OCI-LY7 (cell line): Measurements from ENCODE around the gene BICDL1. TPM values are rescaled to one million over a fixed set of nuclear protein-coding genes. Genes with fewer than 3 reads are reported as not detected.
"Not testable (repeated sequence)": the region's sequence is repeated elsewhere in the genome, so short reads cannot be mapped to it uniquely, and the experiment has no call there.

Experiments used
- BruUV-seq: library from RNA; stranded (reverse); fragments of 400-500 nt; replicated peaks from 2 replicates; lab custom pipeline; 2021; lab: Mats Ljungman, UMichigan
- CTCF ChIA-PET: fragments of 300-600 bp; sonication (Branson Sonifier 250); formaldehyde crosslinking; loops from one replicate; lab custom pipeline; 2022; ENCODE audit warnings: antibody characterized with exemption; ENCODE audit not compliant: unreplicated experiment; lab: Charles Lee
- POLR2A ChIA-PET: fragments of 300-600 bp; sonication (Branson Sonifier 250); formaldehyde crosslinking; loops from one replicate; lab custom pipeline; 2022; ENCODE audit warnings: antibody characterized with exemption; lab: Charles Lee
- DNase-seq: peaks from one replicate; pipeline ENCODE4 v3.0.0-alpha.2; 2015; ENCODE audit warnings: low spot score
- H2AFZ ChIP-seq: fragments of 200-600 bp; sonication (generic), shearing (Covaris generic); 2 replicates; pipeline ENCODE4 v1.6.1; 2014; ENCODE audit warnings: mild to moderate bottlenecking, antibody characterized with exemption, low read length, moderate library complexity
- H3K27ac ChIP-seq: fragments of 200-600 bp; sonication (generic); 2 replicates; pipeline ENCODE4 v1.5.1; 2014; ENCODE audit warnings: mixed run types, low read depth, mild to moderate bottlenecking, moderate library complexity, low read length, inconsistent platforms; ENCODE audit not compliant: poor library complexity, severe bottlenecking
- H3K36me3 ChIP-seq: fragments of 200-600 bp; sonication (generic); 2 replicates; pipeline ENCODE4 v1.6.1; 2014; ENCODE audit warnings: mild to moderate bottlenecking, antibody characterized with exemption, low read length, moderate library complexity, mixed read lengths; ENCODE audit not compliant: insufficient read depth
- H3K4me1 ChIP-seq: fragments of 200-600 bp; sonication (generic); 2 replicates; pipeline ENCODE4 v1.5.1; 2014; ENCODE audit warnings: mild to moderate bottlenecking, low read length; ENCODE audit not compliant: insufficient read depth, poor library complexity, severe bottlenecking
- H3K4me2 ChIP-seq: fragments of 200-600 bp; sonication (generic); 2 replicates; pipeline ENCODE4 v1.6.1; 2014; ENCODE audit warnings: mild to moderate bottlenecking, low read length
- H3K4me3 ChIP-seq: fragments of 200-600 bp; sonication (generic); 2 replicates; pipeline ENCODE4 v1.5.1; 2014; ENCODE audit warnings: mild to moderate bottlenecking, low read depth, low read length; ENCODE audit not compliant: poor library complexity, severe bottlenecking
- H3K79me2 ChIP-seq: fragments of 200-600 bp; sonication (generic); 2 replicates; pipeline ENCODE4 v1.6.1; 2016; ENCODE audit warnings: low read depth, mild to moderate bottlenecking, low read length, moderate library complexity, mixed read lengths; ENCODE audit not compliant: insufficient read depth
- H3K9me2 ChIP-seq: fragments of 200-600 bp; sonication (generic); 2 replicates; pipeline ENCODE4 v1.6.1; 2016; ENCODE audit warnings: mild to moderate bottlenecking, low read length, mixed read lengths; ENCODE audit not compliant: insufficient read depth
- H3K9me3 ChIP-seq: fragments of 200-600 bp; sonication (generic); 2 replicates; pipeline ENCODE4 v1.6.1; 2014; ENCODE audit warnings: mild to moderate bottlenecking, mixed run types, low read length, mixed read lengths
- H4K20me1 ChIP-seq: fragments of 200-600 bp; sonication (generic); 2 replicates; pipeline ENCODE4 v1.6.1; 2014; ENCODE audit warnings: mild to moderate bottlenecking, antibody characterized with exemption, low read length, moderate library complexity, mixed read lengths; ENCODE audit not compliant: insufficient read depth
- EZH2phosphoT487 ChIP-seq: fragments of 200-600 bp; sonication (generic); IDR thresholded peaks from 2 replicates; pipeline ENCODE4 v1.6.1; 2018; ENCODE audit warnings: low read depth, borderline replicate concordance, mild to moderate bottlenecking, mixed run types, antibody characterized with exemption, low read length, moderate library complexity, mixed read lengths
- intact Hi-C: fragments of 100-400 bp; cut with micrococcal nuclease; formaldehyde crosslinking; loops from one replicate; pipeline ENCODE4 v1.10.0; 2022; ENCODE audit not compliant: unreplicated experiment
- total RNA-seq, 2 experiments: library from RNA; depleted of rRNA in 1 of 2; stranded (reverse); fragments of >200 nt in 1 of 2; shearing (Covaris generic) in 1 of 2; gene quantifications; 2 replicates each; pipeline ENCODE4 v1.2.3, GENCODE V29; 2014 to 2022
- TF ChIP-seq, protein P1 (sequence below): fragments of 200-600 bp; sonication (generic); conservative IDR thresholded peaks from 2 replicates; pipeline ENCODE4 v1.5.1; 2014; ENCODE audit warnings: mild to moderate bottlenecking, antibody characterized with exemption, low read length, moderate library complexity, mixed read lengths

The BICDL1 gene
- total RNA-seq, 2 experiments from 2014 or later: 6.5 to 22.6 TPM

DNA sequence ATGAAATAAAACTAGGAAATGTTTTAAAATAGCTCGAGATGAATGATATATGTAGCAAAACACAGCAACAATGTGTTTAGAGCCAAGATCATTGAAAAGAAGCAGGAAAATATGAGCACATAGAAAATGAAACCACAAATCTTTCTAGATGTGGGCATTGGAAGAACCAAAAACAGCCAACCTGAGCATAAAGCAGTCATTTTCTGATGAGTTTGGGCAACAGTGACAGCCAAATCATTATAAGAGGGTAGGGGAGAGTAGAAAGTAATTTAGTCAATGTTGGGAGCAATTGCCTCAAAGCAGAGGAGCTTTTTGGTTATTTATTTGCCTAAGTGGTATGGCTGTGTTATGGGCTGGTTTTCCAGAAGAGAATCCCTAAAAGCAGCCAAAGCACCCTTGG is 8.8 kb upstream of the BICDL1 start:
- H2AFZ ChIP-seq: no peak overlapping the region
- no peak for DNase-seq
- no peaks in the 10 kb centered on the region for H3K79me2 ChIP-seq
- H4K20me1 ChIP-seq: no peaks in the 10 kb centered on the region
- intact Hi-C loops: no loop called here
- no peak overlapping the region for H3K4me3 ChIP-seq
- ChIA-PET POLR2A (interaction anchor here (1.3 to 1.5 kb wide), 2 partner anchors 12 to 21 kb away, joined by 3 to 4 read pairs; no protein-coding TSS in a partner anchor), CTCF (no interaction called here)
- no peaks in the 10 kb centered on the region for H3K9me3 ChIP-seq
- no peaks in the 10 kb centered on the region for H3K9me2 ChIP-seq
- H3K4me2 ChIP-seq: no peak overlapping the region
- no peak overlapping the region for H3K27ac ChIP-seq
- BruUV-seq: no TSS peak
- H3K4me1 ChIP-seq: no peaks in the 10 kb centered on the region
- H3K36me3 ChIP-seq: no peaks in the 10 kb centered on the region
- no peak for TF ChIP-seq EZH2phosphoT487
- TF ChIP-seq, protein P1, sequence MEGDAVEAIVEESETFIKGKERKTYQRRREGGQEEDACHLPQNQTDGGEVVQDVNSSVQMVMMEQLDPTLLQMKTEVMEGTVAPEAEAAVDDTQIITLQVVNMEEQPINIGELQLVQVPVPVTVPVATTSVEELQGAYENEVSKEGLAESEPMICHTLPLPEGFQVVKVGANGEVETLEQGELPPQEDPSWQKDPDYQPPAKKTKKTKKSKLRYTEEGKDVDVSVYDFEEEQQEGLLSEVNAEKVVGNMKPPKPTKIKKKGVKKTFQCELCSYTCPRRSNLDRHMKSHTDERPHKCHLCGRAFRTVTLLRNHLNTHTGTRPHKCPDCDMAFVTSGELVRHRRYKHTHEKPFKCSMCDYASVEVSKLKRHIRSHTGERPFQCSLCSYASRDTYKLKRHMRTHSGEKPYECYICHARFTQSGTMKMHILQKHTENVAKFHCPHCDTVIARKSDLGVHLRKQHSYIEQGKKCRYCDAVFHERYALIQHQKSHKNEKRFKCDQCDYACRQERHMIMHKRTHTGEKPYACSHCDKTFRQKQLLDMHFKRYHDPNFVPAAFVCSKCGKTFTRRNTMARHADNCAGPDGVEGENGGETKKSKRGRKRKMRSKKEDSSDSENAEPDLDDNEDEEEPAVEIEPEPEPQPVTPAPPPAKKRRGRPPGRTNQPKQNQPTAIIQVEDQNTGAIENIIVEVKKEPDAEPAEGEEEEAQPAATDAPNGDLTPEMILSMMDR: no peak

DNA sequence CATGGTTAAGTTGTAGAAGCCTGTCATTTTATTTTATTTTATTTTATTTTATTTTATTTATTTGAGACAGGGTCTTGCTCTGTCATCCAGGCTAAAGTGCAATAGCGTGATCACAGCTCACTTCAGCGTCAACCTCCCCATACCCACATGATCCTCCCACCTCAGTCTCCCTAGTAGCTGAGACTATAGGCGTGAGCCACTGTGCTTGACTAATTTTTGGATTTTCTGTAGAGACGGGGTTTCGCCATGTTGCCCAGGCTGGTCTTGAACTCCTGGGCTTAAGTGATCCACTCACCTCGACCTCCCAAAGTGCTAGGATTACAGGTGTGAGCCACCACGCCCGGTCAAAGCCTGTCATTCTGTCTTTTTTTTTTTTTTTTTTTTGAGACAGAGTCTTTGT is 8.3 kb upstream of the BICDL1 start:
- DNase-seq, CTCF ChIA-PET, H3K4me1 ChIP-seq, BruUV-seq, H3K27ac ChIP-seq, H3K9me2 ChIP-seq, H3K4me3 ChIP-seq, H3K4me2 ChIP-seq, H2AFZ ChIP-seq, H3K79me2 ChIP-seq, H4K20me1 ChIP-seq, intact Hi-C loops, H3K9me3 ChIP-seq, H3K36me3 ChIP-seq: not testable (repeated sequence)
- POLR2A ChIA-PET: interaction anchor here (0.7 to 1.5 kb wide), 2 partner anchors 21 to 34 kb away, joined by 4 to 5 read pairs; no protein-coding TSS in a partner anchor

DNA sequence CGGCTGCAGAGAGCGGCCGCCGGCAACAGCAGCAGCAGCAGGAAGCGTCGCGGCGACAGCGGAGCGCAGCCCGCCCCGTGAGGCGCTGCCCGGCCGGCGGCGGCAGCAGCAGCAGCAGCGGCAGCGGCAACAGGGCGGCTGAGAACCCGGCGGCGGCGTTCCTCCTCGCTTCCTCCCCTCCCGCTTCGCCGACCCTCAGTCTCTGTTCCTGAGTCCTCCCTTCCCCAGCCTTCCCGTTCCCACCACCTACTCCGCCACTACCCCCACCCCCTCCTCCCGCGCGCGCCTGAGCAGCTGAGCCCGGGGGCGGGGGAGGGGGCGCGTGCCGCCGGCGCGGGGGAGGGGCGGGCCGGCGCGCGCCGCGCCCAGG is 310 bp downstream of the BICDL1 start:
- Histone ChIP-seq H3K9me3 (no peaks in the 10 kb centered on the region), H3K36me3 (peaks cover 18% of the 10 kb centered on the region; the same call in 1 of the 2 replicates), H3K4me2 (peak overlapping the region; percentile 80), H2AFZ (peak overlapping the region; percentile 46; the same call in 1 of the 2 replicates), H3K4me3 (peak overlapping the region; percentile 72), H4K20me1 (peaks cover 12% of the 10 kb centered on the region), H3K27ac (peak overlapping the region; percentile 62), H3K79me2 (peaks cover 20% of the 10 kb centered on the region; the same call in 1 of the 2 replicates), H3K9me2 (no peaks in the 10 kb centered on the region), H3K4me1 (peaks cover 26% of the 10 kb centered on the region)
- ChIA-PET POLR2A (interaction anchor here (1.0 to 2.5 kb wide), 3 partner anchors 14 to 212 kb away, joined by 4 to 9 read pairs (median 8); partner anchors contain the start of gene RPLP0), CTCF (interaction anchor here (0.9 kb wide), 1 partner anchor 39 kb away, joined by 3 read pairs; no protein-coding TSS in a partner anchor)
- no TSS peak for BruUV-seq
- no peak for DNase-seq
- TF ChIP-seq, protein P1: no peak
- no peak for TF ChIP-seq EZH2phosphoT487
- intact Hi-C loops: loop anchor here (1.0 kb wide), 1 partner anchor 98 kb away; no protein-coding TSS in a partner anchor
